KOPT-K1 (cell line): ENCODE results near the gene H2BK1.

Experiments
- H3K27ac ChIP-seq: fragments of 200-600 bp; sonication (generic); 2 replicates; pipeline ENCODE4 v1.5.1; 2016; ENCODE audit warnings: antibody characterized with exemption, mild to moderate bottlenecking, low read depth, low read length; ENCODE audit not compliant: poor library complexity, severe bottlenecking
- H3K36me3 ChIP-seq: fragments of 200-600 bp; sonication (generic); 2 replicates; pipeline ENCODE4 v1.5.1; 2017; ENCODE audit warnings: antibody characterized with exemption, mild to moderate bottlenecking, low read length, moderate library complexity; ENCODE audit not compliant: insufficient read depth
- H3K9me3 ChIP-seq: fragments of 200-600 bp; sonication (generic); 2 replicates; pipeline ENCODE4 v1.5.1; 2017; ENCODE audit warnings: antibody characterized with exemption, low read length, mild to moderate bottlenecking; ENCODE audit not compliant: insufficient read depth, poor library complexity, severe bottlenecking

The H2BK1 gene

GRCh38 chr7:151210087-151210854 is at the start of gene H2BK1:
H2BK1 (minus strand) TSS chr7:151210488; CDS start chr7:151210318, 170 bp downstream.
- H3K36me3 ChIP-seq = peaks cover 38% of the 10 kb centered on the region
- no peaks in the 10 kb centered on the region for H3K9me3 ChIP-seq
- H3K27ac ChIP-seq = no peak within 1 kb of the TSS

GRCh38 chr7:151257990-151258389 is 47.7 kb upstream of the H2BK1 start:
- no peak overlapping the region for H3K27ac ChIP-seq
- no peaks in the 10 kb centered on the region for H3K9me3 ChIP-seq
- no peaks in the 10 kb centered on the region for H3K36me3 ChIP-seq

GRCh38 chr7:151256410-151257045 is 46.2 kb upstream of the H2BK1 start:
- H3K36me3 ChIP-seq = no peaks in the 10 kb centered on the region
- H3K27ac ChIP-seq = no peak overlapping the region
- H3K9me3 ChIP-seq = no peaks in the 10 kb centered on the region

- Histone ChIP-seq H3K36me3 (no peaks in the 10 kb centered on the region), H3K27ac (no peak overlapping the region)
Observed at GRCh38 chr7:151255390-151255789, 45.1 kb upstream of the H2BK1 start.

GRCh38 chr7:151254851-151255250 is 44.6 kb upstream of the H2BK1 start:
- Histone ChIP-seq H3K36me3 (no peaks in the 10 kb centered on the region), H3K27ac (no peak overlapping the region), H3K9me3 (no peaks in the 10 kb centered on the region)

More at GRCh38 chr7:151255390-151255789, 45.1 kb upstream of the H2BK1 start:
- no peaks in the 10 kb centered on the region for H3K9me3 ChIP-seq

GRCh38 chr7:151254316-151254715 is 44.0 kb upstream of the H2BK1 start:
- no peak overlapping the region for H3K27ac ChIP-seq
- H3K9me3 ChIP-seq = no peaks in the 10 kb centered on the region
- H3K36me3 ChIP-seq = no peaks in the 10 kb centered on the region

- no peaks in the 10 kb centered on the region for H3K36me3 ChIP-seq
- H3K9me3 ChIP-seq = no peaks in the 10 kb centered on the region
- H3K27ac ChIP-seq = no peak overlapping the region
Observed at GRCh38 chr7:151252961-151253711, 42.8 kb upstream of the H2BK1 start.

GRCh38 chr7:151252561-151252835 is 42.2 kb upstream of the H2BK1 start:
- Histone ChIP-seq H3K36me3 (no peaks in the 10 kb centered on the region), H3K9me3 (no peaks in the 10 kb centered on the region), H3K27ac (no peak overlapping the region)

- Histone ChIP-seq H3K36me3 (no peaks in the 10 kb centered on the region), H3K9me3 (no peaks in the 10 kb centered on the region), H3K27ac (no peak overlapping the region)
Observed at GRCh38 chr7:151251689-151252560, 41.6 kb upstream of the H2BK1 start.

GRCh38 chr7:151251328-151251688 is 41.0 kb upstream of the H2BK1 start:
- Histone ChIP-seq H3K36me3 (no peaks in the 10 kb centered on the region), H3K9me3 (no peaks in the 10 kb centered on the region), H3K27ac (no peak overlapping the region)

GRCh38 chr7:151250181-151251132 is 40.2 kb upstream of the H2BK1 start:
- H3K9me3 ChIP-seq = no peaks in the 10 kb centered on the region
- no peak overlapping the region for H3K27ac ChIP-seq
- no peaks in the 10 kb centered on the region for H3K36me3 ChIP-seq

GRCh38 chr7:151249732-151250072 is 39.4 kb upstream of the H2BK1 start:
- H3K36me3 ChIP-seq = no peaks in the 10 kb centered on the region

GRCh38 chr7:151249034-151249731 is 38.9 kb upstream of the H2BK1 start:
- no peaks in the 10 kb centered on the region for H3K36me3 ChIP-seq
- H3K27ac ChIP-seq = no peak overlapping the region
- H3K9me3 ChIP-seq = no peaks in the 10 kb centered on the region

More at GRCh38 chr7:151249732-151250072, 39.4 kb upstream of the H2BK1 start:
- Histone ChIP-seq H3K27ac (no peak overlapping the region), H3K9me3 (no peaks in the 10 kb centered on the region)
